Endometrial microvascular endothelial cells (primary cell): Measurements from ENCODE around the gene IFT27. TPM values are rescaled to one million over a fixed set of nuclear protein-coding genes. Genes with fewer than 3 reads are reported as not detected.

Source experiments
- in situ Hi-C: cut with HindIII; loops from 2 replicates; pipeline ENCODE4 v1.10.0; 2017; ENCODE audit warnings: low sequenced_read_pairs, low pct_unique_long_range_greater_than_20kb; ENCODE audit errors: inconsistent ontology term
- total RNA-seq: library from RNA; depleted of rRNA; stranded (reverse); fragments of >200 nt; gene quantifications from one replicate; pipeline ENCODE4 v1.2.3, GENCODE V29; 2015; ENCODE audit errors: inconsistent ontology term

IFT27 gene
- total RNA-seq, 1 donor from 2014 or later: 4.4 TPM

GRCh38 chr22:36768616-36769015 lies 7.3 kb downstream of the IFT27 start:
- in situ Hi-C loops: no loop called here

DNA sequence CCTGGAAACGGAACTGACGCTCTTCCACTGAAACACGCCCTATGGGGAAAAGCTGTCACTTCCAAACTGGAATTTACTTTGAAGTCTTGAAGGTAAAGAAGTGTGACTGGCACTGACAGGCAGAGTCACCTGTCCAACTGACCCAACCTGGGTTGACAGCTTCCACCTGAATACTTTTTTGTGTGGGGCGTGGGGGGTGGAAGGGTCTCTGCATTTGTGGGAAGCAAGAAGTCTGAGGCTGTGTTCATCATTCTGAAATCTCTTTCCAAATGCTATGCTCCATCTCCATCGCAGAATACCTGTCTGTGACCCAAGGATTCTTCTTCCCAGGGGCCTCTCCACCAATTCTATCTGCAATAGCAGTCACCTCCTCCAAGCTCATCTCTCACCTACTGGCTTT lies 7.8 kb downstream of the IFT27 start:
- in situ Hi-C loops: no loop called here

DNA sequence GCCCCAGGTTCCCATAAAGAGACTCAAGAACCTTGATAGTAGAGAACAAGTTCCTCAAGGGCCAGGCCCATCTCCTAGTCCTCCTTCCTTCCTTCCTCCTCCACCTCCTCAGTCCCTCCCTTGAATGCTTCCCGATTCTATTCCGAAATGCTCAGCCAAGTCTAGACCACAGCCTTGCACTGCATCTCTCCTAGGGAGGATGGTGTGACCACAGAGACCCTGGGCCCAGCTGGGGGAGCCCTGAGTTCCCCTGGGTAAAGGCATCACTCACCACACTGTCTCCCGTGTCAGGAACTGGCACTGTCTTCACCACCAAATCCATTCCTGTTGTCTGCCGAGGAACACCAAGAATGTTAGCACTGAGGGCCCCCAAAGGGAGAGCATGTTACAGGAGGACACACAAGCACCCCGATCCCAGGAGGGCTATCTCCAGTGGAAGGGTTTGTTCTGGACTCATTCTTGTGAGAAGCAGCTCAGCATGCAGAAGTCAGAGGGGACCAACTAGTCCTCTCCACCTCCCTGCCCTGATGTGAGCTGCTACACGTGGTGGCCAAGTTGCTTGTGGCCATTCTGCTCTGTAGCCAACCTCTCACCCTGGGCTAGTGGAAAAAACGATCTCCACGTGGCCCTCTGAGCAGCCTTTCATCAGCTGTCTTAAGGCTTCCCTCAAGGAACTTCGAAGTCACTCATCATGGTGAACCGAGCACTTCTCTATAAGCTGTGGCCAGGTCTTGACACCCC lies 8.7 kb downstream of the IFT27 start:
- in situ Hi-C loops: no loop called here

GRCh38 chr22:36765943-36766450 lies 9.9 kb downstream of the IFT27 start:
- in situ Hi-C loops: no loop called here

GRCh38 chr22:36765131-36765942 lies 10.6 kb downstream of the IFT27 start:
- in situ Hi-C loops: no loop called here

DNA sequence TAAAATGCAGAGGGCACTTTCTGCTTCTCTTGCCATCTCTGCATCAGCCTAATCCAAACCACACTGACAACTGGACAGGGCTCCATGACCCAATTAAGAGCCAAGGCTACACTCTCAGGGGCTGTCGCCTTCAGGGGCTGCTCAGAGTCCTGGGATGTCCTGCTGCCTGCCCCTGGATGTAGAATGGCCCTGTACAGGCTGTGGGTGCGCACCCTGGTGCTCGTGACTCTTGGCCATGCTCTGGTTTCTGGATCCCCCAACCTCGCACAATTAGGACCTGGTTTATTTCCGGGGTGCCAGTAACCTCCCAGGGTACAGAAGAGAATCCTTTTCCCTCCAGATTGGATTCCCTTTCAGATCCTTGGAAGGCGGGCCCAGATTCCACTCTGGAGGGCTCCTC lies 11.3 kb downstream of the IFT27 start:
- in situ Hi-C loops: no loop called here

DNA sequence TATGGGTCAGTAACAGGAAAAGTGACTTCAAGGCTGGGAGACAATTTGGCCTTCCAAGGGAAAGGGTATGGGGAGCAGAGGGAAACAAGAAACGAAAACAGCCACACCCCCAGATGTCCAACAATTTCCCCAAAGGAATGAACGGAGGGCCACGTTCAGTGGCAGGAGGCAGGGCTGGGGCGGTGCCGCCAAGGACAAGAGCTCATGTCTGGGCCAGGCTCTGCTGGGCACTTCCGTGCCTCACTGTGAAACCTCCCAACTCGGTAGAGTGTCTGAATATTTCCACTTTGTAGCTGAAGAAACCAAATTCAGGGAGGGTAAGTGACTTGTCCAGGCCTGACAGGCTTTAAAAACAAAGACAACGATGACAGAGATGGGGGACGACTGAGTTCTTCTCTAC lies 11.9 kb downstream of the IFT27 start:
- in situ Hi-C loops: no loop called here

DNA sequence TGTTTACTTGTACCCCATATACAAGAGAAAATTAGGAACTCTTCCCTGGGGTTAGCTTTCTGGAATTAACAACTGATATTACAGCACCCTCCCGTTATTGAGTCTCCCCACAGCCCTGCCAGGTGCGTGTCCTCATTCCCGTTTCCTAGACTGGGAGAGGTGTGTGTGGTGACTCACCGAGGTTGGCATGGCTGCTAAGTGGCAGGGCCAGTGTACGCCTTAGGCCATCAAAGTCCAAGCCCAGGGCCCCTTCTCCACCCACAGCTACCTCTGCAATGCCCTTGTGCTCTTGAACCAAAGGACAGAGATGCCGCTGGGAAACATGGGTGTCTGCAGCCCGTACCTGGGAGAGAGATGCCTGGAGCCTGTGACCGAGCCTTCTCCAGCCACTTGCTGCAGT lies 12.3 kb downstream of the IFT27 start:
- in situ Hi-C loops: no loop called here

GRCh38 chr22:36762687-36763260 lies 13.1 kb downstream of the IFT27 start:
- in situ Hi-C loops: no loop called here

DNA sequence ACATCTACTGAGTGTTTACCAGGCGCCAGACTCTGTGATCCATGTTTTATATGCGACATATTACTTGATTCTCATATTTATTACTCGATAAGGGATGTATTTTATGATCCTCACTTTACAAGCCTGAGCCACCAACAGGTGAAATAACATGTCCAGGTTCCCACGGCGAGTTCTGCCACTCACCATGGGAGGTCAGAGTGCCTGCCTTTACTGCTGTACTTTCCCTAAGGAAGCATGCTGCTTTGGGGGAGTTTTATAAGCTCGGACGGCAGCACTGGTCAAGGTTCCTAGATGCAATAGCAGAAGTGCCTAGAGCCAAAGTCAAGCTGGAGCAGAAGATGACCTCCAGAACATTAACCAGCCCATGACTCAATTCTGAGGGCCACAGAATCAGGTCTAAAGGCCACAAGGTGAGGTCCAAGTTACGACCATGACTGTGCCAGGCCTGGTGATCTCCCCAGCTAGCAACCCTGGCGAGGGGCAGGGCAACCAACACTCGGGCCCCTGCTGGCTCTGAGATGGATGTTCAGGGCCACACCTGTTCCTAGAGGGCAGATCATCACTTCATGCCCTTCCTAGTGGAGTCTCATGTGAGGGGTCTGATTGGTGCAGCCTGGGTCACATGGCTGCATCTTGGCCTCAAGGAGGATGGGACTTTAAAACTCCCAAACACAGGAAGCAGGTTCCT lies 14.2 kb downstream of the IFT27 start:
- in situ Hi-C loops: no loop called here

DNA sequence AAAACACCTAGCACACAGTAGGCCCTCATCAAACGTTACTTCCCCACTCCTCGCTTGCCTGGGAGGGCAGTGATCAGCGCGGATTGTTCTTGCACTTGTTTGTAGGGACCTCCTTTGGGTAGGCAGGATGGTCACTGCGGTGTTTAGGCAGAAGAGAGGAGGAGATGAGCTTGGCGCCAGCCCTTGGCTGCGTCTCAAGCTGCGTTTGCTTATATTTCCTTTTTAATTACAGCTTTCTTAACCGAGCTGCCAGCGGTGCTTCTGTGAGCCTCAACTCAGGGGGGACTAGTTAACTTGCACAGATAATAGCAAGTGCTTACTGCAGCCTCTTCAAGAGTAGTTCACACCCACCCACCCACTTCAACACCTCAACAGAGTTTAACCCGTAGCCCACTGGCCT lies 15.1 kb downstream of the IFT27 start:
- in situ Hi-C loops: no loop called here

DNA sequence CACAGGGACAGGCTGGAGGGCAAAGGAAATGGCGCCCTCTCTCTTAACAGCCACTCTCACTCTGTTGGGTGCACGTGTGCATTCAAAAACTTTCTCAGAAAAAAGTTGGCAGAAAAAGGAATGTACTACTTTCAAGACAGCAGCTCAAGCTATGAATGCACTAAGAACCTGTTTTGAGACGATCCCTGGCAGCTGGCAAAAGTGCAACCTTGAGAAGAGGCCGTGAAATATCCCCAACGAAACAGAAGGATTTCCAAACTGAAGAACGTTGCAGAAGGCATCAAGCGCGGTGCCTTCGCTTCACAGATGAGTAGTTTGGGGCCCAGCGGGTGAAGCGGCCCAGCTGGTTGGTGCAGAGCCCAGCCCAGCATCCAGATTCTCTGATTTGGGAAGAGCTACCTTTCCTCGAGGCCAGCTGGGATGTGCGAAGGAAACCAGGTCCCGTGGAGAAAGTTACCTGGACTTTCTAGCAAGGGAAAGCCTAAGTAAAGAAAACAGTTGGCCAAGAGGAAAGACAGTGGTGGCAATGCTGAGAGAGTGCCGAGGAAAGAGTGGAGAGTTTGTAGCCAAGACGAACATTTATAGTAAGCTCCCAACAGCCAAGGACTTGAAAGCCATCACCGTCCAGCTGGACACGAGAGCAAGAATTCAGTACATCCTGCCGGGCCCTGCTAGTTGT lies 16.3 kb downstream of the IFT27 start:
- in situ Hi-C loops: no loop called here

GRCh38 chr22:36758792-36759271 lies 17.1 kb downstream of the IFT27 start:
- in situ Hi-C loops: no loop called here

- in situ Hi-C loops: no loop called here
Observed at GRCh38 chr22:36757668-36758211, 18.2 kb downstream of the IFT27 start.

- in situ Hi-C loops: no loop called here
Observed at GRCh38 chr22:36756746-36757655, 18.9 kb downstream of the IFT27 start.

DNA sequence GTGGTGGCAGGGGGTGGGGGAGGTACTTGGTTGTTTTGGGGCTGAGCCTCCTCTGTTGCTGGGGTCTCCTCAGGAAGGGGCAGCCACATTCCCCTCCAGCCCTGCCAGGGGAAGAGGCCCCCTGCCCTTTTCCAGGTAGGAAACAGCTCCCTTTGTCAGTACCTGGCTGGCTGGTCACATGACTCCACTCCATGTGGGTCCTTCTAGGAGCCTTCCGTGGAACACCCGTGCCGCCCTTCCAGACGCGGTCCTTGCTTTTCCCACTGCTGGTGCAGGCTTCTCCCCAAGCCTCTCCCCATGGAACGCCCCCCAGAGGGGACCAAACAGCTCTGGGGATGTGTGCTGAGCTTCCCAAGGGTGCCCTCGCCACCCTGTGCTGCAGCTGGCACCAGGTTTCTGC lies 19.9 kb downstream of the IFT27 start:
- in situ Hi-C loops: no loop called here

GRCh38 chr22:36755316-36755715 lies 20.6 kb downstream of the IFT27 start:
- in situ Hi-C loops: no loop called here
